Measurements from ENCODE around the gene POP4. TPM values are rescaled to one million over a fixed set of nuclear protein-coding genes. Genes with fewer than 3 reads are reported as not detected.

The POP4 gene
- total RNA-seq, 1 donor from 2014 or later: 63.9 TPM

DNA sequence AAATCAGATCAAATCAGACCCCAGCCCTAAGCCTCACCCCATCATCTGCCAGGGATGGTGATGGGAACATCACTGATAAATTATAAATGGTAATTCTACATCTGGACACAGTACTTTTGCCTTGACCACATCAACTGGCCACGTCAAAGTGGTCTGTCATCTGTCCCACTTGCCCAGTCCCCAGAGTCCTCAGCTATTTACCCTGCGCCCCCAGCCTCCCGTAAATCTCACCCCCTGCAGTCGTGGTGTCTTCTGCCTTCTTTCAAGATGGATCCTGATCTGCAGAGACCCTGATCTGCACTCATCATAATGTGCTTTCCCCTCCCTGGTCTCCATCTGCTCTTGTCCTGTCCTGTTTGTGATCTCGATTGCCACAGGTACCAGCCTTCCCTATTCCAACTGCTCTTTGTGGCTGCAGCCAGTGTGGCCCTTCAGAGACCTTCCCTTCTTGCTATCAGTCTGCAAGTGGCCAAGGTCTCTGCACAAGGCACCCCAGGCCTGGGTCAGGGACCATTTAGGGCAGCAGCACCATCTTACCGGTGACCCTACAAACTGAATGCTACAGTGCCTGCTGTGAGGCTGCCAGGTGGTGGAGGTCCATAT lies 26.7 kb upstream of the POP4 start:
- TF ChIP-seq, protein P1, sequence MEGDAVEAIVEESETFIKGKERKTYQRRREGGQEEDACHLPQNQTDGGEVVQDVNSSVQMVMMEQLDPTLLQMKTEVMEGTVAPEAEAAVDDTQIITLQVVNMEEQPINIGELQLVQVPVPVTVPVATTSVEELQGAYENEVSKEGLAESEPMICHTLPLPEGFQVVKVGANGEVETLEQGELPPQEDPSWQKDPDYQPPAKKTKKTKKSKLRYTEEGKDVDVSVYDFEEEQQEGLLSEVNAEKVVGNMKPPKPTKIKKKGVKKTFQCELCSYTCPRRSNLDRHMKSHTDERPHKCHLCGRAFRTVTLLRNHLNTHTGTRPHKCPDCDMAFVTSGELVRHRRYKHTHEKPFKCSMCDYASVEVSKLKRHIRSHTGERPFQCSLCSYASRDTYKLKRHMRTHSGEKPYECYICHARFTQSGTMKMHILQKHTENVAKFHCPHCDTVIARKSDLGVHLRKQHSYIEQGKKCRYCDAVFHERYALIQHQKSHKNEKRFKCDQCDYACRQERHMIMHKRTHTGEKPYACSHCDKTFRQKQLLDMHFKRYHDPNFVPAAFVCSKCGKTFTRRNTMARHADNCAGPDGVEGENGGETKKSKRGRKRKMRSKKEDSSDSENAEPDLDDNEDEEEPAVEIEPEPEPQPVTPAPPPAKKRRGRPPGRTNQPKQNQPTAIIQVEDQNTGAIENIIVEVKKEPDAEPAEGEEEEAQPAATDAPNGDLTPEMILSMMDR (conservative IDR thresholded peaks at IDR 0.05): no peak
- Mint-ChIP-seq H3K27ac (ENCODE audit: unreplicated experiment) (no peak overlapping the region), H3K36me3 (ENCODE audit: low read depth) (no peaks in the 10 kb centered on the region), H3K4me1 (no peaks in the 10 kb centered on the region), H3K27me3 (ENCODE audit: low read depth) (peaks cover 83% of the 10 kb centered on the region), H3K4me3 (no peak overlapping the region), H3K9me3 (no peaks in the 10 kb centered on the region)
- DNase-seq (ENCODE audit: low read depth, low spot score): no peak

DNA sequence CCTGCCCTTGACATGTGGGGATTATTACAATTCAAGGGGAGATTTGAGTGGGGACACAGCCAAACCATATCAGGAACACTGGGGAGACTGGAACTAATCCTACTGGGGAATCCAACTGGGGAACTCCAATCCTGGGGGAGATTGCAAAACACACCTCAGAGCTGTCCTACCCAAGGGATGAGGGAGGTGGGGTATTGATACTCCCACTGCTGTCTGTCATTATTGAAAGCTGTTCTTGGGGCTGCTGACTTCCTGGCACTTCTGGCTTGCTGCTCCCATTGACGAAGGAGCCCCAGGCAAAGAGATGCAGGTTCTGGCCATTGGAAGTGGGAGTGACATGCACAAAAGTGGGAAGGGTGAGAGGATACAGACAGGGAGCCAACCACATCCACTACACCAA lies 24.7 kb upstream of the POP4 start:
- H3K4me1 Mint-ChIP-seq: no peaks in the 10 kb centered on the region

DNA sequence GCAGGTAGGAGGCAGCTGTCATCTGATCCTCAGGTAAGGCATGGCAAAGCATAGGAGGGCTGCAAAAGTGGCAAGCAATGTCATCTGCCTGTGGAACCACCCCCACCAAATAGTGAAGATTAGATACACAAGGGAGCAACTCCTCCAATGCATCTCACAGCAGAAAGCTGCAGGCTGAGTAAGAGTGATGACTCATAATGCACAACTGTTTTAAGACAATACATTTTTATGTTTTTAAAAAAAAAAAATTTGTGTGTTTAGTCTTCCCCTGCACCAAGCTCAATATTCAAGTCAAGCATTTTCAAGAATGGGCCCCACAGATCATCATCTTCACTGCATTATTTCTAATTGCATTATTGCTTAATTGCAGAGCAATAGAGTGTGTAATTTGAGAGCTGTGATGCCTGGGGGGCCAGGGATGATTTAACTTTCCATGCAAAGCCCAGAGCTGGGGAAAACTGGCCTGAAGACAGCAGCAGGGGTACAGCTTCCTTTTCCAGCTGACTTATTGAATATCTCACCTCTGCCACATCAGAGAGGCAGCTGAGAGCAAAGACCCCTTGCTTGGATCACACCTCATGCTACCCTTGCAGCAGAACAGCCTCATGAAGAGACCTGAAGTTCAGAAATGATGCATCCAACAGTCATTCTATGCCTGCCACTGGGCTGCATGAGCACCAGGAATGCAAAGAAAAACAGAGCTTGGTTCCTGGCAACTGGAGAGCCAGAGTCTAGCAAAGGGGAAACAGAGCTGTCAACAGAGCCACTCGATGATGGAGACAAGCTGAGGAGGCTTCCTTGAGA lies 22.7 kb upstream of the POP4 start:
- Mint-ChIP-seq H3K4me1 (no peaks in the 10 kb centered on the region), H3K4me3 (no peak overlapping the region), H3K27me3 (ENCODE audit: low read depth) (peaks cover 78% of the 10 kb centered on the region), H3K27ac (ENCODE audit: unreplicated experiment) (no peak overlapping the region), H3K36me3 (ENCODE audit: low read depth) (no peaks in the 10 kb centered on the region), H3K9me3 (no peaks in the 10 kb centered on the region)
- TF ChIP-seq, protein P1 (conservative IDR thresholded peaks at IDR 0.05): no peak
- no peak for DNase-seq (ENCODE audit: low read depth, low spot score)

More for the DNA sequence above, 24.7 kb upstream of the POP4 start:
- no peak overlapping the region for H3K27ac Mint-ChIP-seq (ENCODE audit: unreplicated experiment)
- H3K4me3 Mint-ChIP-seq: no peak overlapping the region
- no peaks in the 10 kb centered on the region for H3K9me3 Mint-ChIP-seq
- peaks cover 83% of the 10 kb centered on the region for H3K27me3 Mint-ChIP-seq (ENCODE audit: low read depth)
- TF ChIP-seq, protein P1 (conservative IDR thresholded peaks at IDR 0.05): no peak
- H3K36me3 Mint-ChIP-seq (ENCODE audit: low read depth): no peaks in the 10 kb centered on the region
- no peak for DNase-seq (ENCODE audit: low read depth, low spot score)

DNA sequence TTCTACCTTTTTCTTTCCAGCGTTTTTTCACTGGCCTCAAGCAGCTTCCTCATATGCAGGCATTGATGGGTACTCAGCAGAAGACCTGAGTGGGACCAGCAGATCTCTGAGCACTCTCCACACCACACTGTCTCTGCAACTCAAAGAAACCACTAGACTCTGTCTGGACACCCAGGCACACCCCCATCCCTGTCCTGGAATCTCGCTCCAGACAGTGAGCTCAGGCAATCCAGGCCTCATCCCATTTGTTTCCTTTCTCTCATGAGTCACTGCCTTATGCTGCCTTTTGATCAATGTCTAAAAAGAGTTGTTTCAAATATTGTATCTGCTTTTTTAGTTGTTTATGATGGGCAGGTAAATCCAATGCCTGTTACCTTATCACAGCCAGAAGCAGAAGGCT lies 19.7 kb upstream of the POP4 start:
- DNase-seq (ENCODE audit: low read depth, low spot score): no peak
- Mint-ChIP-seq H3K27ac (ENCODE audit: unreplicated experiment) (no peak overlapping the region), H3K36me3 (ENCODE audit: low read depth) (no peaks in the 10 kb centered on the region), H3K4me1 (no peaks in the 10 kb centered on the region), H3K9me3 (no peaks in the 10 kb centered on the region), H3K4me3 (no peak overlapping the region), H3K27me3 (ENCODE audit: low read depth) (peaks cover 82% of the 10 kb centered on the region)
- TF ChIP-seq, protein P1 (conservative IDR thresholded peaks at IDR 0.05): no peak

DNA sequence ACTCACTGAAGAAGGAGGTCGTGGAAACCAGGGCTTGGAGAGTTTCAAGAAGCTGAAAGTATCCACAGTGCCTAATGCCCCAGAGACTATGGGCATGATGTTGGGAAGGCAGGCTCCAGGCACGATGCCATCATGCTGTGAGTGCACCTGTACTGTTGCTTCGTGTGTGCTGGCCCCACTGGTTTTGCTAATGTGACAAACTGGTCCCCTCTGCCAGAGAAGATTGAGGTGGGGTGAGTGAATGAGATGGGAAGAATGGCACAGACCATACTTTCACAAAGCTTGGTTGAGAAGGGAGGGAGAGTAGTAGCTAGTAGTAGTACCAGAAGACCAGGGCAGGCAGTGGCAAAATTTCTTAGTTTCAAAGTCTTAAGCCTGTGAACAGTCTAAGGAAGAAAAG lies 19.0 kb upstream of the POP4 start:
- TF ChIP-seq, protein P1 (conservative IDR thresholded peaks at IDR 0.05): no peak
- Mint-ChIP-seq H3K27ac (ENCODE audit: unreplicated experiment) (no peak overlapping the region), H3K4me3 (no peak overlapping the region), H3K36me3 (ENCODE audit: low read depth) (no peaks in the 10 kb centered on the region), H3K27me3 (ENCODE audit: low read depth) (peaks cover 86% of the 10 kb centered on the region), H3K9me3 (no peaks in the 10 kb centered on the region), H3K4me1 (peaks cover 4% of the 10 kb centered on the region)
- DNase-seq (ENCODE audit: low read depth, low spot score): no peak
